Activated CD8-positive, alpha-beta memory T cell treated with anti-CD3 and anti-CD28 coated beads for 48 hours (primary cell): ENCODE data around the gene TCEAL9.
"Not testable (repeated sequence)": the region's sequence is repeated elsewhere in the genome, so short reads cannot be mapped to it uniquely, and the experiment has no call there.

Source experiments
- DNase-seq, 3 experiments: peaks; one replicate each; pipeline ENCODE4 v3.0.0-alpha.2; 2020; ENCODE audit warnings: low read depth in 2 of 3, low spot score in 2 of 3

Gene TCEAL9

DNA sequence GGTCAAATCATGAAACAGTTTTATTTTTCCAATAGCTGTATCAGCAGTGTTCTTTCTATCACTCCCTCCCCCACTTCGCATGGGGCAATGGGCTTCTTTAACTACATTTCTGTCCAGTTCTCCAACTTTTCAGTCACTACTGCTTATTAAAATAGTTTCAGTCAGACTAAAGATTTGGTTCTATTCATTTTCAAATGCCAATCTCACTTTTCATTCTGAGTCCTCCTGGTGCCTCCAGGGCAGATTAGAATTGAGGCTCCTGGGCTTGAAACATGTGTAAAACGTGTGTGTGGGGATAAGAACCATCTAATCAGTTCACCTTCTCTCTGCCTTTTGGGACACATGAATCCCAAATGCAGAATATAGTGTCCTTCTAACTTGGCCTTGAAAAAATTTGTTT lies 16.6 kb downstream of the TCEAL9 start:
- DNase-seq: no peak

DNA sequence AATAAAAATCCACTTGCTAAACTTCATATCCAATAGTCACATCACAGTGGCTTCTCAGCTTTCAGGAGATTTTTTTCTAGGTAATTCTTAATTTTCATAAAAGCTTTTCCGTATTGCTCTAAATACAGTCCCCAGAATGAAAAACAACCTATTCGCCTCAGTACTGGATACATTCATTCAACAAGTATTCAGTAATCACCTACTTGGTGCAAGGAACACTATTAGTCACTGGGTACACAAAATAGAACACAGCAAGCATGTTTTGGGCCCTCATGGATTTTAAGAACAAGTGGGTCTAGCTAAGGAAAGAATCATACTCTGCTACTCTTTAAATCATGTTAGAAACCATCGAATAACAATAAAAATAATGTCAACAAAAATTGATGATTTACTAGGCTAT lies 17.3 kb downstream of the TCEAL9 start:
- DNase-seq: no peak

DNA sequence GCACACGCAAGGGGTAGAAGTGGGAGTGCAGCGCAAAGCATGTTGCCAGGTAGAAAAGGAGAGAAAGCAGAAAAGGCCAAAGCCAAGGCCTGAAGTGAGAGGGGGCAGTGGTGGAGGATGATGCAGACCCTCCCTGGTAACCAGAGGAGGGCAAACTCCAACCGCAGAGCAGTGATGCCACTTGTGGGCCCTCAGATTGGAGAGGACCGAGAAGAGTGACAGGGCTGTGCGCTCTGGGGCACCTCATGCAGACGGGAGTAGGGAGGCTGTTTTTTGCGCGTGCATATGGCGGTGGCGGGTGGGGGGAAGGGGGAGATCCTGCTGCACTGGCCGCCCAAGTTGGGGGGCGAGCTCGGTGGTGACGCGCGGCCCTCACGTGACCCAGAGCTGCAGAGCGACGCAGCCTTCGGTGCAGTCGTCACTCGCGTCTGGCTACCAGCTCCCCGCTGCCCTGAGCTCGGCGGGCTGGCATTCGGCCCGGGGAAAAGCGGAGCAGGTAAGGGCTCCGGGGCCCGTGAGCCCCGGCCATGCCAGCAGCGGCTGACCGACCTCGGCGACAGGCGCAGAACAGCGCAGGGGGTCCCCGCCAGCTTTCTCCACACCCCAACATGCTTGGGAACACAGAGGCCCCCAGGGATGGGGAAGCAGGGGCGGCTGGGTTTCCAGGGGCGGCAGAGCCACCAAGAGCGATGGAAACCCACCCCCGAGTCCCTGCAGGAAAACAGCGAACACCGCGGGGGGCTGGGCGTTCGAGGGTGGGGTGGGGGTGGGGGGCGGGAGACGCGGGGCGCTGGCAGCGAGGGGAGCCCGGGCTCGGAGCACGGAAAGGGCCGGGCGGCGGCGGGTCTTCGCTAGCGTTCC lies 20.0 kb downstream of the TCEAL9 start, which contains the start of gene BEX3:
BEX3 (plus strand) TSS at position 421 of the 861 bp plus-strand sequence. CDS start 984 bp downstream, outside the sequence.
- DNase-seq: no peak

DNA sequence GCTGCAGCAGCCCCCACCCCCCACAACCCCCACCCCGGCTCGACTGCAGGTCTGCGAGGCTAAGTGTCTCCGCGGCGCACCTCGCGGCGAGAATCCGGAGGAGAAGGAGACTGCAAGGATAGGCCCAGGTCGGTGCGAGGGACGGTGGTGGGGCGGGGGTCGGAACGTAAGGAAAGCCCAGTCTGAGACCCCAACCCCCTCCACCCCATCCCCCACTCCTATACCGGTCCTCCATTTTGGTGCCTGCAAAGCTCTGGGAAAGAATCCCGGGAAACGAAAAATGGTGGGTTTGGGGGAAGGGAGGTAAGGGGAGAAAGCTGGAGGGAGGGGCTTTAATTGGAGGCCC lies 20.6 kb downstream of the TCEAL9 start:
- no peak for DNase-seq

DNA sequence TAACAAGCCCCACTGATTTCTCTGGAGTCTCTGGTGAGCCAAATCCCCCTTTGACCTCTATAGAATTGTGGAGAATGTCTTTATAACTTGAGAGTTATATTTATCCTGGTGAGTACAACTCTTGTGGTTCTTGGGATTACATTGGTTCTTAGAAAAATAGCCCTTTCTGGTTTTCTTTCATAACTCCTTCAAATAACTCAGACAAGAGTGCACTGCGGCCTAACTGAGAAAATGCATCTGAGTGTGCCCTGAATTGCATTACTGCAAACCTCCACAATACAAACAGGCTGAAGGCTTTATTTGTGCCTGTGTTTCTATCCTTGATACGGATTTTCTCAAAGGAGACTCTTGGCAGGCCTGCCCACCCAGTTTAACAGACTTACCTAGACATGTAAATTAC lies 22.7 kb downstream of the TCEAL9 start:
- DNase-seq: no peak

DNA sequence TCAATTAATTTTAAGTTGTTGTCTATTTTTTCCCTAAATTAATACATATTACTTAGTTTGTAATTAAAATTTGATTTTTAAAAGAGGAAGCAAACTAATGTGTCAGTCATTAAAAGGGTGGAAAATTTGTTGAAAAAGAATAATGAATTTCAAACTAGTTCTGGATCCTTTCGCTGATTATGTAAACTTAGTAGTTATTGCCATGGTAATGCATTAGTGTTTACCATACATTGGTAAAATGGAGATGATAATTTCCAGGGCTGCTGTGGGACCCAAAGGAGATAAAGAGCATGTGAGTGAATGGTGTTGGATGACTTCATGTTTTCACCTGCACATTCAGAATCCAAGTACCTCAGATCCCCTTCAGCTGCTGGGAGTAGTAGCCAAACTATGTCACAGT lies 26.6 kb downstream of the TCEAL9 start:
- no peak for DNase-seq

DNA sequence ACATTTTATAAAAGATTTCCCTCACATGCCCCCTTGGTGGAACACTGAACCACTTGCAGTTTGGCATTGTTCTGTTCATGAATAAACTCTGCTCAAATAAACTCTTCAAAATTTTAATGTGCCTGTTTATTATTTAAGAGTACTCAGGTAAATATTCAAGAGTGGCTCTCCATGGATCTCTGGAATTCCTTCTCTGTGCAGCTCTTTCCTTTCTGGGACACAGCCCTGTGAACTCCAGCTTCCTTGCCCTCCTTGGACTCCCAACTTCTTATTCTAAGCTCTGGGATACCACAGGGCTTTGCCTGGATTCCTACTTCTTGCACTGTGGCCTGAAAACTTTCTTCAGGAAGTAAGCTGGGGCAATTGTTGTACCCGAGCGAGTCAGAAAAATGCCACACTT lies 28.4 kb downstream of the TCEAL9 start:
- no peak for DNase-seq

DNA sequence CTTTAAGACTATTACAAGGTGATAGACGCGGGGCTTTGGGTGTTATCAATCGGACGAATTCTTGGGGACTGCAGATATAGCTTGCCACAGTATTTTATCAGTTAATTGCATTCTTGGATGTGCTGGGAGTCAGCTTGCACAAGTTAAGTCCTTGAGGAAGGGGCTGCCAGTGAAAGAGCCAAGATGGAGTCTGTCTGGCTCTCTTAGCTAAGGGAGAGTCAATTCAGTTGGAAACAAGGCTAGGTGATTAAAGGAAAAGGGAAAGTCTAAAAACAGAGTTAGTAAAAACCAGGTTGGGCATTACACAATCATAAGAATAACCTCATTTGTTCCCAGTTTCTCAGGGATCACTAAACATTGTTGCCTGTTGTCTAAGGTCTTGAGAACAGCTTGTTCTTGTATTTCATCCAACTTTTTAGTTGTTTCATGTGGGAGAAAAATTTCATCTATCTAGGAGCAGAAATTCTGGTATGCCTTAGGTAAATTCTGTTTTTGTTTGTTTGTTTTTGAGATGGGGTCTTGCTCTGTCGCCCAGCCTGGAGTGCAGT lies 29.1 kb downstream of the TCEAL9 start:
- not testable (repeated sequence) for DNase-seq

DNA sequence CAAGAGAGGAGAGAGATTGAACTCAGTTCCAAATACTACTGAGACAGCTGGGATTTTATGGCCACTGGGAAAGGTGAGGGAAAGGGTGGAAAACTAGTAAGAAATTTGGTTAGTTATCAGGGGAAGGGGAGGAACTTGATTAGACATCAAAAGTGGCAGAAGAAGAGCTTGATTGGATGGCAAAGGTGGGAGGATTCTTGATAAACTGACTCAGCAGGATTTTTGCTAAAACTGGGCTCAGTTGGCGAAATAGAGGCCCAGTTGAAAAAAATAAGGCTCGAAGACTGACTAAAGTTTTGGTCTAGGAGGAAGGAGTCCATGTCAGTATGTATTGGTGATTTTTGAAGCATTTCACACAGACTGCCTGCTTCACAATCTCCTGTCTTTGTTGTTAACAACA lies 30.0 kb downstream of the TCEAL9 start:
- no peak for DNase-seq

DNA sequence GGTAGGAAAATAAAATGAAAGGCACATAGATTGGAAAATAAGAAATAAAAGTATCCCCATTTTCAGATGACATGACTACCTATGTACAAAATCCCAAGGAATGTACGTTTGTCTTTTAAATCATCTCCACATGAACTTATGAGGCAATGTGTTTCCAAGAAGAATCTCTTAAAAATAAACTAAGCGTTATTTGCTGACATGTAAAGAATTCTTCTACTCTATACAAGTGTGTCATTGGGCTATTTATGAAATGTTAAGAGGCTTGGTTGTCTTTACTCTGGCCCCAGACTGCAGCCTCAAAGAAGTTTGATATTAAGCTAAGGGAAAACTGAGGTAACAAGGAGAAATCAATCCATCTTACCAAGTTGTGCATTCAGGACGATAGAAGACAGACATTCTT lies 37.2 kb downstream of the TCEAL9 start:
- no peak for DNase-seq

DNA sequence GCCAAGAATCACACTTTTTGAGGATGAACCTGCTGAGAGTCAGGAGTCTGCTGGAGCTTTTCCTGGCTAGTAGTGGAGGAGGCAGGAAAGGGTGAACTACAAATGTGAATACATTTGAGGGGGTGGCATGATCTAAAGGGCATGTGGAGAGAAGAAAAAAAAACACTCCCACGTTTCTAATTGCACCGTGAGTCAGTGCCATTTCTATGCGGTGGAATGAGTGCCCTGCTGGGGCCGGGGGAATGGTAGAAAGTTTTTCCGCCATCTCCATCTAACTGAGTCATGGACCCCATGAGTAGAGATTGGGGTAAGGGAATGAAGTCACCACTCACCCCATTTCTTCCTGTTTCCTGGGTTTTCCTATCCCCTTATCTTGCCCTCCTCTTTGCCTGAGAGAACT lies 39.9 kb downstream of the TCEAL9 start:
- no peak for DNase-seq

DNA sequence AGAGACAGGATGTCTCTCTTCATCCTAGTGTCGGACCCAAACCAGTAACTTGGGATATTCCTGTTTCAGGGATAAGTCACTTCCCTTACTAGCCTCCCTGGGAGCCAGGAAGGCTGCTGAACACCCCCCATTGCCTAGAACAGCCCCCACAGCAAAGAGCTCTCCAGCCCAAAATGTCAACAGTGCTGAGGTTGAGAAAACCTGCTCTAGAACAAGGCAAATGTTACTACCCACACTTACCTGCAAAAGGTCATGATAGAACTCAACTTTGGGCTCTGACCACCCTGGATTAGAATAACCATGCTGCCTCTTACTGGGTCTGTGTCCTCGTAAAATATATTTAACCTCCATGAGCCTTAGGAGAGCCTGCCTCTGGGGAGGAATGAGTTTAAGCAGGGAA lies 40.4 kb downstream of the TCEAL9 start:
- DNase-seq: no peak

DNA sequence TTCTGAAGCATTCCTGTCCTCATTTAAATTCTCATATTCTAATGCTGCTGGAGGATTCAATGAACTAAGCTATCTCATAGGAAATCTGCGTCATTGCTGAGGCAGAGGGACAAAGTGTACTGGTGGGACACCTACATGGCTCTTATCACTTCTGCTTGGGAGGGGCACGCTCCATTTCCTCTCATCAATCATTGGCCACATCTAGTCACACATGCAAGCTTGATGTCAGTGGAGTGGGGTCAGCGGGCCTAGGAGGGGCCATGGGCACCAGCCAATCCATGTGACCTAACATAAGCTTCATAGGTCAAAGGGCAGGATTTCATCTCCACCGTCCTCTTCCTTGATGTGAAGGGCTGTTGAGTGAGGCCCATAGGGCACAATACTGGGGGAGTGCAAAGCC lies 41.4 kb downstream of the TCEAL9 start:
- DNase-seq: no peak

DNA sequence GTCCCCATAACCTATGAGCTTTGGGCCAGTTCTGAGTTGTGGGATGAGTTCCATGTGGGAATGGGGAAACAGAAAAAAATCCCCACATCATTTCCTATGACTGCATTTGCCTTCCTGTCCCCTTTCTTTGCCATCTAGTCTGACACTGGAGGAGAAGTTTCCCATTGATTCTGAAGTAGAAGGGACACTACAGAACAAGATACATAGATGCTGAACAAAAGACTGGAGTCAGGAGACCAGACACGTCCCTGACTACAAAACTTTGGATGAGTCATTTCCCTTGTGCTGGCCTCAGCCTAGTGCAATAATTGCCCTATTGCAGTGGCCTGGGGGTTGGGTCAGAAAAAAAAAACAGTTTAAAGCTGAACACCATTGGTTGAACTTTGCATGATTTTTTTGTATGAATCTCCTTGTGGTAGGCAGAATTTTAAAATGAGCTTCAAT lies 42.1 kb downstream of the TCEAL9 start:
- no peak for DNase-seq

DNA sequence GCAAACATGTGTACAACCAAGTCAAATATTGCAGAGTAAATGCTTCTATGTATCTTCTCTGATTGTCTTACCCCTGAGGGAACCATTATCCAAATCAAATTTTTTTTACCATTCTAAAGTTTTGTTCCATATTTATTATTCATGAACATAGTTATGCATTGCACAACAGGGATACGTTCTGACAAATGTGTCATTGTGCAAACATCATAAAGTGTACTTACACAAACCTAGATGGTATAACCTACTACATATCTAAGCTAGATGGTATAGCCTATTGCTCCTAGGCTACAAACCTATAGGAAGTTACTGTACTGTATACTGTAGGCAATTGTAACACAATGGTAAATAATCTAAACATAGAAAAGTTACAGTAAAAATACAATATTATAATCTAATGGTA lies 43.4 kb downstream of the TCEAL9 start:
- no peak for DNase-seq

DNA sequence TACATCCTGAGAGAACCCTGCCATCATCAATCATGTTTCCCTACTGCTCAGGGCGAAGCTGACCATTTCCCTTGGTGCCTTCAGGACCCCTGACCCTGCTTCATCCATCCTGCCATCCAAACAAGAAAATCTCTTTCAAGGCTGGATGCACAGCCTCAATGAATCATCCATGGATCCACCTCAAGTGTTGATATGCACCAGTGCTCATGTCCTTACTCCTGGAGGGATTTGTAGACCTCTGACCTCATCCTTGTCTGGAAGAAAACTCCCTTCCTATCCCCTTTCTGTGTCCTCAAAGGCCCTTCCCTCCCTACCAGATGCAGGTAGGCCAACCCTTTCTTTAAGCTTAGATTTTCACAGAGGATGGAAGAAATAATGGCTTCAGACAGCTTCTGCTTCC lies 44.6 kb downstream of the TCEAL9 start:
- no peak for DNase-seq

DNA sequence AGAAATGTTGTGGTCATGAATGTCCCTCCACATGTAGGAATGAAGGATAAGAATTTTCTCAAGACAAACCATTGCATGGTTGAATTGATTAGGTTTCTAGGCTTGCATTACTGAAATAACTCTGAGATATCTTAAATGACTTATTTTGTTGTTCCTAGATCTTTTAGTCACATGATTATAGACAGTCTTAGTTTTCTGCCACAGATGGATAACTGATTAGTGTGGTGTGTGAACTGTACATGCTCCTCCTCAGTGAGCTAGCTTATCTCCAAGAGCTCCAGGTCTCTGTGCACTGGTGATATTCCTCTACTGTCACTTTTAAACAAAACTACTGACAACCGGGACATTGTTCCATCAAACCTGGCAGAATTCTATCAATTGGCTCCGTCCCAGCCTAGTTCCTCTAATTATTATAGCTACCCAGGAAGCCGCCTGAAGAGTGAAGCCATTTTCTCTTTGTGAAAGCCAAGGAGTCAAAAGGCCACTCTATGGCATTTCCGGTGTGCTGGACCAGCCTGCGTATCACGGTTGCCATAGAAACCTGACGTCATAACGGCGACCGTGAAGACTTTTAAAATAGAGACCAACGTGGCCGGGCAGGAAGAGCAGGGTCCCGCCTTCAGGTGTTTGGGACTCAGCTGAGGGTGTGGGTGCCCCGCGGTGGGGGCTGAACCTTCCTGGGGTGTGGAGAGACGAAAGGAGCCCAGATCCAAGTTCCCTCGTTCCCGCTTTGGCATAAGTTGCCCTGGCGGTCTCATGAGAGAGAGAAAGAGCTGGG lies 48.1 kb downstream of the TCEAL9 start:
- DNase-seq: peak in 2 of 3 experiments; percentile 8 to 26

DNA sequence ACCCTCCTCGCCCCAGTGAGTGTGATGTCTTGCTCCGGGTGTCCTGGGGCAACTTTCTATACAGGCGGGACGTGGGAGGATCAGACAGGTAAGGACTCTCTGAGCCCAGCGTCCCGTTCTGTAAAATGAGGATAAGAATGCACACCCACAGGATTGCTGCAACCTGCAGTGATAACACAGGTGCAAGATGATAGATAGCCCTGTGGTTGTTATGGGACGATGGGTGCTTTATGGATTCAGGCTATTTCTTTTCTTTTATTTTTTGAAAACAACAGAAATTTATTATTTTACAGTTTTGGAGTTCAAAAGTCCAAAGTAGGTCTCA lies 48.7 kb downstream of the TCEAL9 start:
- DNase-seq: no peak

DNA sequence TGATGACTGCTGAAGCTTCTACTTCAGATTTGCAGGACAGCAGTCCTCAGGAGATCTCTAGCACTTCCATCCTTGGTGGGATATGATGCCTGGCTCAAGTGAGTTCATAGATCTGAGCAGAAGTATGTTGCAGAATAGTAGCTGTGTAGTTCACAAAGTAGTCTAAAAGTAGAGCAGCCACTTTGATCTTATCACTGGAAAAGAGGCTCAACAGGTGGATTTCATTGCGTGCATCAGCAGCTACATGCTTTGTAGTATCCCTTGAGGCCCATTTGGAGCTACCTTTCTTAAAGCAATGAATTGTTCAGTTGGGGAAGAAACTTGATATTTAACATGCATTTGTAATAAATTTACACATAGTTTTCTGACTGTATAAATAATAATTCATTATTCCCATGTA lies 50.0 kb downstream of the TCEAL9 start:
- DNase-seq: no peak

DNA sequence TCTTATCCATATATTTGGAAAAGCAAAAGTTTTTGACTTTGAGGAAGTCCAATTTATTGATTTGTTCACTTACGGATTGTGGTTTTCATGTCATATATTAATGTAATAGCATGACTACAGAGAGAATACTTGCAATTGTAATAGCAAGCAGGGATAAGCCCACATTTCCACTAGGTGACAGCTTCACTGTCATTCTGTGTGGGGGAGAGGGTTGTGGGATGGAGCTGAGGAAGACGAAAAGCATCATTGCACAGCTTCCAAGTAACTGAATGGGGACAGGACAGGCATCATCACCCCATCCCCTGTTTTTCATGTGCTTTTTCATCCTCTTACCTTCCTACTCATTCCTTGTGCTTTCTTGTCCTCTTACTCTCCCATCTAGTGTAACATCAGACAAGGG lies 51.5 kb downstream of the TCEAL9 start:
- DNase-seq: no peak
